NCI-H2029 (cell line): ENCODE data around the gene RAX2.
"Not testable (repeated sequence)": the region's sequence is repeated elsewhere in the genome, so short reads cannot be mapped to it uniquely, and the experiment has no call there.

ENCODE experiments used
- DNase-seq: peaks from one replicate; lab custom pipeline; 2025; lab: John Stamatoyannopoulos, UW

RAX2 gene

DNA sequence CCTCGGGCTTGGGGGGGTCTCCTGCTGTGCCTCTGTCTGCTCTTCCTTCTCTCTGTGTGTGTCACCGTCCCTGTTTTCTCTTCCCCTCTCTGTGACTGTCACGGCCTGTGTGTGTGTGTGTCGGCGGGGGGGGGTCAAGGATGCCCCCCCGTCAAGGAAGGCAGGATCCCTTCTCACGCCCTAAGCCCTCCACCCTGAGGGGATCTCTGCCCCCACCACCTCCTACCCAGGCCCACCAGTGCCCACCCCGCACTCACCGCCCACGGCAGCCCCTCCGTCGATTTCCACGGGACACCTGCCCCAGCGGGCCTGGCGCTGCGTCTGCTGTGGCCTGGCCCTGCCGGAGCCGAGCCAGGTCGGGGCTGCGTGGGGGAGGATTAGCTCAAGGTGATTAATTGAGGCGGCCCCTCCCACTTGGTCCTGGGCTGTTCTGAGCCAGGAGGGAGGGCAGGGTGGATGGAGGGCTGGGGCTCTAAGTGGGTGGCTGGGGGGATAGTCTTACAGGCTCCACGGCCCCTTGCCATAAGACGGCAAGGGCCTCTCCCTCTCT lies at the start of gene RAX2:
Gene RAX2 (minus strand): TSS at position 323 of the 550 bp plus-strand sequence. CDS start 486 bp downstream, outside the sequence.
- DNase-seq, result no peak

DNA sequence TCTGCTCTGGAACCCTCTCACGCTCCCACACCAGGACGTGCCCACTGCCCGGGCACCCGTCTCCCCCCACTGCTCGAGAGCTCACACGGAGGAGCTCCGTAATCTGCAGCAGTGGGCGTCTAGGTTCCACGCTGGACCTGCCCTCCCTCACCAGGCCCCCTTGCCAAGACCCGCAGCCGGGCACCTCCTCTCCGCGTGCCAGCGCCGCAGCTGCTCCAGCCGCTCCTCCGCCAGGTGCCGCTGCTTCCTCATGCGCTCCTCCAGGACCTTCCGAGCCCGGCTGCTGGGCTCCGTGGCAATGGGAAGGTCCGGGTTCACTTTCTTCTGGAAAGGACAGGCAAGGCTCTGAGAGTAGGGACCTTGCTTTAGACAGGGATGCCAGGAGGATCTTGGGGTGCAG lies 49.1 kb upstream of the RAX2 start:
- DNase-seq, result peak; percentile 24

DNA sequence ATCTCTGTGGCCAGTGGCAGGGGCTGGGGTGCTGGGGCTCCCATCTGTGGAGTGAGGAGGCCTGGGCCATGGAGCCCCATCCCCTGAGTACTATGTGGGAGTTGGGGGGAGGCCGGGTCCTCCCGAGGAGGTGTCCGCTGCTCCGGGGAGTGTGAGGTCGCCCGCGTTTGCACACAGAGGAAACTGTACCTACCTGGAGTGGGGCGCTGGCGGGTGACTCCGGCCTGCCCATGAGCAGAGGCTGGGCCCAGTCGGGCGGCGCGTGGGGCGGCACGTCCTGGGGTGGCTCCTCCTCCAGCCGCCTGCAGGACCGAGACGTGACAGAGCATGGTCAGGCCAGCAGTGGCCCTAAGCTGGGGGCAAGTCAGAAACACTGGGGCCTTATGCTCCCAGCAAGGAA lies 48.0 kb upstream of the RAX2 start:
- DNase-seq, result no peak

DNA sequence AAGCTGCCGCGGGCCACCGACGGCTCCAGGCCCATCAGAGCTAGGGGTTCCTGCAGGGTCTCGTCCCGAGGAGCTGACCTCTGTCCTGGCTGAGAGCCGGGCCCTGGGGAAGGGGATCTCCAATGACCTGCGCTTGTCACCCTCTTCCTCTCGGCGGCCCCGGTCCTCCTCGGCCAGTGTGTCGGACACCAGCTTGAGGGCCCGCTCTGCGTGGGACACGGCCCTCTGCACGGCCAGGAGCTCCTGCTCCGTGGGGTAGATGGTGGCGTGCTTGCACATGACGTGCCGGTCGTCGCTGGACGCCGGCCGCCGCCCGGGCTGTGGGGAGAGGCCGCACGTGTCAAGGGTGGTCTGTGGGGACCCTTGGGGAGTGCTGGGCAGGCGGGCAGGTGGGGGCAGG lies 46.9 kb upstream of the RAX2 start:
- no peak for DNase-seq

DNA sequence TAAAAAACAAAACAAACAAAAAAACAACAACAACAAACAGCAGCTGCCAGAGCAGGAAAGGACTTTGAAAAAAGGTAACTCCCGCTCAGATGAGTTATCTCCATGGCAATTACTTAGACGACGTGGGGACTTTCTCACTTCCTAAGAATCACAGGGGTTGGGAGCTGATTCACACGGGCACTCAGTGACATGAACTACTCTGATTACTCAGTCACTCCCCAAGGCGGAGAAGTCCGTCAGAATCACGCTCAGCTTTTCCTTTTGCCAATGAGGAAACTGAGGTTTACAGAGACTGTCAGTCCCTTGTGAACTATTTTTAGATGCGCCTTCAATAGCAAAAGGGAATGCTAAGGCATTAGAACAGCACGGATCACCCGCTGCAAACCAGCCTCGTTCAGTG lies 46.4 kb upstream of the RAX2 start:
- DNase-seq, result no peak

- no peak for DNase-seq
Observed at GRCh38 chr19:3817761-3818160, 45.7 kb upstream of the RAX2 start.

GRCh38 chr19:3816566-3817218 lies 44.7 kb upstream of the RAX2 start:
- no peak for DNase-seq

DNA sequence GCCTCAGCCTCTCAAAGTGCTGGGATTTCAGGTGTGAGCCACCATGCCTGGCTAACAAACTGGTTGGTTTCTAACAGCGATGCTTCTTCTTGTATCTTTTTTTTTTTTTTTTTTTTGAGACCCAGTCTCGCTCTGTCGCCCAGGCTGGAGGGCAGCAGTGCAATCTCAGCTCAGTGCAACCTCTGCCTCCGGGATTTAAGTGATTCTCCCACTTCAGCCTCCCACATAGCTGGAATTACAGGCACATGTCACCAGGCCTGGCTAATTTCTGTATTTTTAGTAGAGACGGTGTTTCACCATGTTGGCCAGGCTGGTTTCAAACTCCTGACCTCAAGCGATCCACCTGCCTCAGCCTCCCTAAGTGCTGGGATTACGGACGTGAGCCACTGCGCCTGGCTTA lies 44.1 kb upstream of the RAX2 start:
- not testable (repeated sequence) for DNase-seq

GRCh38 chr19:3814648-3815047 lies 42.6 kb upstream of the RAX2 start:
- no peak for DNase-seq

GRCh38 chr19:3813473-3814392 lies 41.7 kb upstream of the RAX2 start:
- DNase-seq, result no peak

- DNase-seq, result no peak
Observed at GRCh38 chr19:3810708-3811355, 38.8 kb upstream of the RAX2 start.

GRCh38 chr19:3809881-3810707 lies 38.1 kb upstream of the RAX2 start:
- no peak for DNase-seq

GRCh38 chr19:3808420-3809143 lies 36.6 kb upstream of the RAX2 start:
- no peak for DNase-seq

- no peak for DNase-seq
Observed at GRCh38 chr19:3807574-3808354, 35.7 kb upstream of the RAX2 start.

DNA sequence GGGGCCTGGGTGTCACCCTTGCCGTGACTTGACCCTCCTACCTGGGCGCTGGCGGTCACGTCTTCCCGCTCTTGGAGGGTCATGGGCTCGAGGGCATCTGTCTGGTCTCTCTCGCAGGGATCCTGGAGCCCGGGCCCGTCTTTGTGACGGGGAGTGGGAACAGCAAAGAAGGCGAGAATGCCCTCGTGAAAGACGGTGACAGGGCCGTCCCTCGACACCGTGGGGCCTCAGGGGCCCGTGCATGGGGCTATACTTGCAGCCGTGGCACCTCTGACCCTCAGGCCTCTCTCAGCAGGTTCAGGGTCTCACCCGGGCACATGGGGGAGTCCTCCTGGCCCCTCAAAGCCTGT lies 35.1 kb upstream of the RAX2 start:
- no peak for DNase-seq

DNA sequence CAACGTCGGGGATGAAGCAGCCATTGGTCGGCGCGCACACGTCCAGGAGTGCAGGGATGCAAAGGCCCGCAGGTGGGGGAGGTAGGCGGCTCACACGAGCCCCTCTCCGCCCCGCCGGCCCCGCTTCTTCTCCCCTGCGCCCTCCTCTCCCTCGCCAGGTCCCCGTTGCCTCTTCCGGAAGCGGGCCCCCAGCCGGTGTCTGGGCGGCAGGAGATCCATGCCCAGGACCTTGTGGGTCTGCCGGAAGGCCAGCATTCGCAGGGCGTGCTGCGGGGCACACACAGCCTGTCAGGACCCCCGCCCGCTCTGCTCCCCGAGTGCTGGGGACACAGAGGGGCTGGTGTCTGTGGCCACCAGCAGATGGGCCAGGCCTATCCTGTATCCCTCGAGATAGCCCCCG lies 33.8 kb upstream of the RAX2 start:
- DNase-seq, result no peak

DNA sequence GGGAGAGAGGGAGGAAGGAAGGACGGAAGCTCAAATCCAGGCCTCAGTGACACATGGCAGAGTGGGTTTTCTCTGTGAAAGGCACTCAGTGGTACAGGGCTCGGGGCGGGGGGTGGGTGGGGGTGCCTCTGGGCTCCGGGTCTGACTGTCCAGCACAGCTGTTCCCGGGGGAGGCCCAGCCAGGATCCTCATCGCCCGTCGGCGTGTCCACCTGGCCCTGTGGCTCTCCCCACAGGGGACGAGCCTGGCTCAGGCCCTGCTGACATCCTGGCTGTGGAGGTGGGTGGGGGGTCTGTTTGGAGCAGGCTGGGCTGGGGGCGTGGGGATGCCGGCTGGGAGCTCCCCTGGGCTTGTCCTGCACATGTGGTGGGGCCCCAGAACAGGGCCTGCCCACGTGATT lies 32.4 kb upstream of the RAX2 start:
- DNase-seq, result no peak

- DNase-seq, result no peak
Observed at GRCh38 chr19:3803986-3804385, 32.0 kb upstream of the RAX2 start.

- no peak for DNase-seq
Observed at GRCh38 chr19:3803114-3803888, 31.3 kb upstream of the RAX2 start.
